GM12872 (cell line): ENCODE results near the gene CXCR5.

Source experiments
- CTCF ChIP-seq: IDR thresholded peaks from 3 replicates; pipeline ENCODE4 v1.5.1; 2011; ENCODE audit warnings: low read depth, mild to moderate bottlenecking, low read length, moderate library complexity; ENCODE audit not compliant: insufficient read depth

CXCR5 gene

DNA sequence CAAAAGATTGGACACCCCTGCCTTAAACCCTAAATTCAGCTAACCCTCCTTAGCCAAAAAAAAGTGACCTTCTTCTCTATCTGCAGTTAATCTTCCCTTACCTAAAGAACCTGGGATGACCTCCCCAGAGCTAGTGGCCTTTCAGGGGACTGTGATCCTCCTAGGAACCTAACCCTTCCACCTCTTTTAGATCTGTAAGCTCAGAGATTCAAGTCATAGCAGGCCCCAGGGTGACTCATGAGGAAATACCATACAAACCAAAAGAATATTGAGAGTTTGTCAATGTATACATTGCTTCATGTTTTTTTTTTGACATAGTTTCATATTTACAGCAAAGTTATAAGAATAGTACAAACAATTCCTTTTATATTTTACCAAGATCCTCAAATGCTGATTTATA lies 38.3 kb upstream of the CXCR5 start:
- TF ChIP-seq CTCF: no peak

DNA sequence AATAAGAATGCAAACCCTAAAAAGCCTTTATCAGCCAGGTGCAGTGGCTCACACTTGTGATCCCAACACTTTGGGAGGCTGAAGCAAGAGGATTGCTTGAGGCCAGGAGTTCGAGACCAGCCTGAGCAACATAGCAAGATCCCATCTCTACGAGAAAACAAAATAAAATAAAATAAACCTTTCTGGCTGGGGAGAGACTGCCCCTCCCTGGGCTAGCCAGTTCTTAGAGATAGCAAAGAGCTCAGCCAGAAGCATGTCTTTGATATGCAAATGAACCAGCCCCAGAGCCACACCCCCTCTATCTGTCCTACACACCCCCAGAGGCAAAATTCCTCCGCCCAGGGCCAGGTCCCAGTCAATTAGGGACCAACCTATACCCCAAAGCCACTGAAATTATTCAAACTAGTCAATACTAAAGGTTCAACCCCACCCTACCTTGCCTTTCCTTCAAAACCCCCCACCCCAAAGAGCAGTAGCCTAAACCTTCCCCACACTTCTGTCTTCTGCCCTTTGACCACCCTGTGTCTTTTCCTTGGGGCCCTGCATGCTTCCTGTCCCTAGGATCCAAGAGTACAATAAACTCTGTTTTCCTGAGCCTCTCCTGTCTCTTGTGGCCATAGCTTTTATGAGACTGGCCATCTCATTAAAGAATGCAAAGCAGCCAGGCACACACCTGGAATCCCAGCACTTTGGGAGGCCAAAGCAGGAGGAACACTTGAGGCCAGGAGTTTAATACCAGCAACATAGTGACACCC lies 37.3 kb upstream of the CXCR5 start:
- TF ChIP-seq CTCF: no peak

GRCh38 chr11:118849825-118850224 lies 33.9 kb upstream of the CXCR5 start:
- TF ChIP-seq CTCF: no peak

- TF ChIP-seq CTCF: no peak
Observed at GRCh38 chr11:118851970-118852369, 31.7 kb upstream of the CXCR5 start.

DNA sequence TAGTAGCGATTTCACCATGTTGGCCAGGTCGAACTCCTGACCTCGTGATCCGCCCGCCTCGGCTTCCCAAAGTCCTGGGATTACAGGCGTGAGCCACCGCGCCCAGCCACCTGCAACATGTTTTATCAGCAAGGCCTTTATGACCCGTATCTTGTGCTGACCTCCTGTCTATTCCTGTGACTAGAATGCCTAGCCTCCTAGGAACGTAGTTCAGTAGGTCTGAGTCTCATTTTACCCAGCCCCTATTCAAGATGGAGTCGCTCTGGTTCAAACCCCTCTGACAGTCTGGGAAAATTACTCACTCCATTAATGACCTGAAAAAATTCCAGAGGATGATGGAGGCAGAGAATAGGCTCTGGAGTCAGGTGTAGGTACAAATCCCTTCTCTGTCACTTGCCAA lies 30.0 kb upstream of the CXCR5 start:
- no peak for TF ChIP-seq CTCF

DNA sequence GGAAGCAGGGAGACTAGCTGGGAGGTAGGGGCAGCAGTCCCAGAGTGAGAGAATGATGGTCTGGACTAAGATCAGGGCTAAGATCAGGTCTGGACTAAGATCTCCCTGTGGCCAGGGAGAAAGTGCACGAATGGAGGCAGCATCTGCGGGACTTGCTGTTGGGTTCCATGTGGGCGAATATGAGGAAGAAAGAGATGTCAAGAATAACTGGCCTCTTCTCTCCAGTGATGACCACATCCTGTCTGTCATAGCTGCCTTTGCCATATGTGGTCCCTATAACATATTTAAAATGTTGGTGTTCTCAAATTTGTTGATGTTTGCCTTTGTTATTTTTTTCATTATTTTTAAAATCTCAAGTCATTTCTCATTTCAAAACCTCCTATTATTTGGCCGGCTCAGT lies 27.4 kb upstream of the CXCR5 start:
- no peak for TF ChIP-seq CTCF

- TF ChIP-seq CTCF: no peak
Observed at GRCh38 chr11:118857385-118857784, 26.3 kb upstream of the CXCR5 start.
